K562 (cell line): ENCODE measurements around the gene CTXN1. TPM values are rescaled to one million over a fixed set of nuclear protein-coding genes. Genes with fewer than 3 reads are reported as not detected.

ENCODE experiments used
- CREBBP ChIP-seq: IDR thresholded peaks from one replicate; pipeline ENCODE4 v1.6.1; 2012; ENCODE audit warnings: low read depth, mild to moderate bottlenecking, control low read depth, inconsistent platforms, low read length
- EZH2 ChIP-seq: IDR thresholded peaks from 2 replicates; pipeline ENCODE4 v1.6.1; 2012; ENCODE audit warnings: low read depth, mild to moderate bottlenecking, inconsistent platforms, low read length, borderline replicate concordance
- NUFIP1 ChIP-seq: fragments of 450-650 bp; IDR thresholded peaks from 2 replicates; pipeline ENCODE4 v1.6.1; 2018; ENCODE audit not compliant: partially characterized antibody
- PHF8 ChIP-seq: fragments of 200-600 bp; sonication (generic); IDR thresholded peaks from 2 replicates; pipeline ENCODE4 v1.6.1; 2012; ENCODE audit warnings: mixed run types, mild to moderate bottlenecking, inconsistent platforms, low read length, moderate library complexity, borderline replicate concordance
- SRF ChIP-seq, 2 experiments: fragments of 250-450, 450-650 bp in 1 of 2; sonication (Bioruptor Pico) in 1 of 2; sonication (generic) in 1 of 2; formaldehyde crosslinking; IDR thresholded peaks; 2 replicates each; pipeline versions ENCODE4 v1.5.0 to v1.5.1; 2020 to 2022; ENCODE audit warnings: mild to moderate bottlenecking in 1 of 2, missing genetic modification reagents in 1 of 2
- TAF7 ChIP-seq: fragments of 450-650 bp; IDR thresholded peaks from 2 replicates; pipeline ENCODE4 v1.6.1; 2016; ENCODE audit warnings: missing genetic modification characterization, missing compliant biosample characterization
- TRIM28 ChIP-seq: fragments of 450-650 bp; IDR thresholded peaks from 2 replicates; pipeline ENCODE4 v1.6.1; 2017
- YBX1 ChIP-seq: fragments of 450-650 bp; IDR thresholded peaks from 2 replicates; pipeline ENCODE4 v1.7.1; 2016; ENCODE audit warnings: mild to moderate bottlenecking
- ZNF583 ChIP-seq: fragments of 250-450 bp; sonication (Bioruptor Pico); IDR thresholded peaks from 2 replicates; pipeline ENCODE4 v1.4.0; 2020
- polyA plus RNA-seq, 8 experiments: library from polyadenylated mRNA; depleted of rRNA in 4 of 8; stranded (reverse) in 5 of 8; unstranded in 3 of 8; fragments of >200 nt; fragmentation: Nextera tagmentation in 2 of 8; fragmentation: Illumina TruSeq in 1 of 8; extraction: Ambion mirVana in 2 of 8; extraction: Trizol in 1 of 8; gene quantifications; 2 replicates each; pipeline versions ENCODE4 v1.2.1 to v1.2.3, GENCODE V29; 2011 to 2014; ENCODE audit warnings: inconsistent platforms in 1 of 8, missing spikeins in 1 of 8
- total RNA-seq, 7 experiments: library from RNA; depleted of rRNA in 6 of 7; stranded (reverse); fragments of >200 nt in 6 of 7; fragmentation: Illumina TruSeq in 2 of 7; extraction: Trizol in 2 of 7; gene quantifications; 2 replicates each; pipeline versions ENCODE4 v1.2.1 to v1.2.3, GENCODE V29; 2011 to 2021; ENCODE audit warnings: low replicate concordance in 1 of 7
- TF ChIP-seq, protein P1 (sequence below): fragments of 250-450 bp; sonication (Bioruptor Pico); IDR thresholded peaks from 2 replicates; pipeline ENCODE4 v1.4.0; 2020; ENCODE audit warnings: borderline replicate concordance
- TF ChIP-seq, protein P2 (sequence below), 3 experiments: IDR thresholded peaks in 2 of 3; conservative IDR thresholded peaks in 1 of 3; 2 replicates each; pipeline ENCODE4 v1.5.1; 2011 to 2012; ENCODE audit warnings: low read length in 3 of 3, mild to moderate bottlenecking in 3 of 3, control low read depth in 2 of 3, improper control_type of control experiment in 1 of 3, inconsistent platforms in 1 of 3, low read depth in 1 of 3, mixed read lengths in 1 of 3, moderate library complexity in 1 of 3; ENCODE audit not compliant: insufficient read depth in 2 of 3
- TF ChIP-seq, protein P3 (sequence below): fragments of 450-650 bp; IDR thresholded peaks from 2 replicates; pipeline ENCODE4 v1.6.1; 2016; ENCODE audit warnings: mild to moderate bottlenecking, moderate library complexity

CTXN1 gene
- total and polyA plus RNA-seq, 9 of the 15 experiments (the other 6 are each of a cell fraction or from before 2014, with no cell fraction given), result 0.15 to 37.4 (median 1.8) TPM; not detected in 2

DNA sequence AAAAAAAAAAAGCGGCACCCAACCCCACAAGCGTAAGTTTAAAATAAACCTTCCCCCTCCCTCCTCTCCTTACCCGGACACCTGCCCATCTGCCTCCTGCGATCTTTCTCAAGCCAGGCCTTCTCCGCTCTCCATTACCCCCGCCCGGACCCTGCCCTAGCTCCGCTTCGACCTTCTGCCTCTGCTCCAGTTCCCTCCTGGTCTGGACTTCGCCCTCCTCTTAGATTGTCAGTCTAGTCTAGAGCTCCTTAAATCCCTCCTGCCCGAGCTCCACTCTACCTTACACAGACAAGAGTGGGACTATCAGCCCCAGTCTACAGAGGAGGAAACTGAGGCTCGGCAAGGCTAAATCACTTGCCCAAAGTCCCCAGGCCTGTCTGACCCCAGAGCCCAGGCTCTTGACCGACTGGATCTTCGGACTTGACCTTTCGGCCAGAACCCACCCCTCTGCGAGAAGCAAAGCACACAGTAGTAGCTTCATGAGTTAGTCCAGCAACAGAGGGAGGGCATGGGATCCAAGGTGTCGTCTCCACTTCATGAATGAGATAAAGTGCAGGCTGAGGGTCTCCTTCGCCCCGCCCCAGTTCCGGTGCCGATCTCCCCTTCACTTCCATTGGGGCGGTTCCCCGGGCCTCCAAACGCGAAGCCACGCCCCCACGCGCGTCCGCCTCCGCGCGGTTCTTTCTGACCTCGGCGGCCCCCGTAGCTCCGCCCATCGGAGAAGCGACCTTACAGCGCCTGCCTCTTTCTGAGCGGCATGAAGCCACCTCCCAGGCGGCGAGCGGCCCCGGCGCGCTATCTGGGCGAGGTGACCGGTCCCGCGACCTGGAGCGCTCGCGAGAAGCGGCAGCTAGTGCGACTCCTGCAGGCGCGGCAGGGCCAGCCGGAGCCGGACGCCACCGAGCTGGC lies 6.1 kb downstream of the CTXN1 start, which contains the start of gene SNAPC2 (continued):
- TF ChIP-seq, protein P1, sequence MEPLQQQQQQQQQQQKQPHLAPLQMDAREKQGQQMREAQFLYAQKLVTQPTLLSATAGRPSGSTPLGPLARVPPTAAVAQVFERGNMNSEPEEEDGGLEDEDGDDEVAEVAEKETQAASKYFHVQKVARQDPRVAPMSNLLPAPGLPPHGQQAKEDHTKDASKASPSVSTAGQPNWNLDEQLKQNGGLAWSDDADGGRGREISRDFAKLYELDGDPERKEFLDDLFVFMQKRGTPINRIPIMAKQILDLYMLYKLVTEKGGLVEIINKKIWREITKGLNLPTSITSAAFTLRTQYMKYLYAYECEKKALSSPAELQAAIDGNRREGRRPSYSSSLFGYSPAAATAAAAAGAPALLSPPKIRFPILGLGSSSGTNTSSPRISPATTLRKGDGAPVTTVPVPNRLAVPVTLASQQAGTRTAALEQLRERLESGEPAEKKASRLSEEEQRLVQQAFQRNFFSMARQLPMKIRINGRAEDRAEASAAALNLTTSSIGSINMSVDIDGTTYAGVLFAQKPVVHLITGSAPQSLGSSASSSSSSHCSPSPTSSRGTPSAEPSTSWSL (CRISPR knock-in tag), result no peak
- no peak for TF ChIP-seq TRIM28
- no peak for TF ChIP-seq ZNF583
- TF ChIP-seq, protein P2, sequence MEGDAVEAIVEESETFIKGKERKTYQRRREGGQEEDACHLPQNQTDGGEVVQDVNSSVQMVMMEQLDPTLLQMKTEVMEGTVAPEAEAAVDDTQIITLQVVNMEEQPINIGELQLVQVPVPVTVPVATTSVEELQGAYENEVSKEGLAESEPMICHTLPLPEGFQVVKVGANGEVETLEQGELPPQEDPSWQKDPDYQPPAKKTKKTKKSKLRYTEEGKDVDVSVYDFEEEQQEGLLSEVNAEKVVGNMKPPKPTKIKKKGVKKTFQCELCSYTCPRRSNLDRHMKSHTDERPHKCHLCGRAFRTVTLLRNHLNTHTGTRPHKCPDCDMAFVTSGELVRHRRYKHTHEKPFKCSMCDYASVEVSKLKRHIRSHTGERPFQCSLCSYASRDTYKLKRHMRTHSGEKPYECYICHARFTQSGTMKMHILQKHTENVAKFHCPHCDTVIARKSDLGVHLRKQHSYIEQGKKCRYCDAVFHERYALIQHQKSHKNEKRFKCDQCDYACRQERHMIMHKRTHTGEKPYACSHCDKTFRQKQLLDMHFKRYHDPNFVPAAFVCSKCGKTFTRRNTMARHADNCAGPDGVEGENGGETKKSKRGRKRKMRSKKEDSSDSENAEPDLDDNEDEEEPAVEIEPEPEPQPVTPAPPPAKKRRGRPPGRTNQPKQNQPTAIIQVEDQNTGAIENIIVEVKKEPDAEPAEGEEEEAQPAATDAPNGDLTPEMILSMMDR (IDR thresholded peaks at IDR 0.05 in 2 of 3, conservative IDR thresholded peaks at IDR 0.05 in 1 of 3; ENCODE audit: insufficient read depth in 2 of 3, low read depth in 1 of 3, low read length in 3 of 3), result peak in 2 of 3 experiments; percentile 5 to 21; a peak in 2 of 6 replicates
- peak in 1 of 2 experiments; percentile 48; a peak in 1 of 4 replicates for TF ChIP-seq SRF (CRISPR knock-in tag; IDR thresholded peaks at IDR 0.05)
- TF ChIP-seq EZH2, result no peak
- no peak for TF ChIP-seq NUFIP1
- no peak for TF ChIP-seq YBX1
- TF ChIP-seq PHF8, result peak; percentile 52; the same call in 1 of the 2 replicates
- TF ChIP-seq CREBBP, result no peak
- TF ChIP-seq TAF7 (tag), result no peak
- TF ChIP-seq, protein P3, sequence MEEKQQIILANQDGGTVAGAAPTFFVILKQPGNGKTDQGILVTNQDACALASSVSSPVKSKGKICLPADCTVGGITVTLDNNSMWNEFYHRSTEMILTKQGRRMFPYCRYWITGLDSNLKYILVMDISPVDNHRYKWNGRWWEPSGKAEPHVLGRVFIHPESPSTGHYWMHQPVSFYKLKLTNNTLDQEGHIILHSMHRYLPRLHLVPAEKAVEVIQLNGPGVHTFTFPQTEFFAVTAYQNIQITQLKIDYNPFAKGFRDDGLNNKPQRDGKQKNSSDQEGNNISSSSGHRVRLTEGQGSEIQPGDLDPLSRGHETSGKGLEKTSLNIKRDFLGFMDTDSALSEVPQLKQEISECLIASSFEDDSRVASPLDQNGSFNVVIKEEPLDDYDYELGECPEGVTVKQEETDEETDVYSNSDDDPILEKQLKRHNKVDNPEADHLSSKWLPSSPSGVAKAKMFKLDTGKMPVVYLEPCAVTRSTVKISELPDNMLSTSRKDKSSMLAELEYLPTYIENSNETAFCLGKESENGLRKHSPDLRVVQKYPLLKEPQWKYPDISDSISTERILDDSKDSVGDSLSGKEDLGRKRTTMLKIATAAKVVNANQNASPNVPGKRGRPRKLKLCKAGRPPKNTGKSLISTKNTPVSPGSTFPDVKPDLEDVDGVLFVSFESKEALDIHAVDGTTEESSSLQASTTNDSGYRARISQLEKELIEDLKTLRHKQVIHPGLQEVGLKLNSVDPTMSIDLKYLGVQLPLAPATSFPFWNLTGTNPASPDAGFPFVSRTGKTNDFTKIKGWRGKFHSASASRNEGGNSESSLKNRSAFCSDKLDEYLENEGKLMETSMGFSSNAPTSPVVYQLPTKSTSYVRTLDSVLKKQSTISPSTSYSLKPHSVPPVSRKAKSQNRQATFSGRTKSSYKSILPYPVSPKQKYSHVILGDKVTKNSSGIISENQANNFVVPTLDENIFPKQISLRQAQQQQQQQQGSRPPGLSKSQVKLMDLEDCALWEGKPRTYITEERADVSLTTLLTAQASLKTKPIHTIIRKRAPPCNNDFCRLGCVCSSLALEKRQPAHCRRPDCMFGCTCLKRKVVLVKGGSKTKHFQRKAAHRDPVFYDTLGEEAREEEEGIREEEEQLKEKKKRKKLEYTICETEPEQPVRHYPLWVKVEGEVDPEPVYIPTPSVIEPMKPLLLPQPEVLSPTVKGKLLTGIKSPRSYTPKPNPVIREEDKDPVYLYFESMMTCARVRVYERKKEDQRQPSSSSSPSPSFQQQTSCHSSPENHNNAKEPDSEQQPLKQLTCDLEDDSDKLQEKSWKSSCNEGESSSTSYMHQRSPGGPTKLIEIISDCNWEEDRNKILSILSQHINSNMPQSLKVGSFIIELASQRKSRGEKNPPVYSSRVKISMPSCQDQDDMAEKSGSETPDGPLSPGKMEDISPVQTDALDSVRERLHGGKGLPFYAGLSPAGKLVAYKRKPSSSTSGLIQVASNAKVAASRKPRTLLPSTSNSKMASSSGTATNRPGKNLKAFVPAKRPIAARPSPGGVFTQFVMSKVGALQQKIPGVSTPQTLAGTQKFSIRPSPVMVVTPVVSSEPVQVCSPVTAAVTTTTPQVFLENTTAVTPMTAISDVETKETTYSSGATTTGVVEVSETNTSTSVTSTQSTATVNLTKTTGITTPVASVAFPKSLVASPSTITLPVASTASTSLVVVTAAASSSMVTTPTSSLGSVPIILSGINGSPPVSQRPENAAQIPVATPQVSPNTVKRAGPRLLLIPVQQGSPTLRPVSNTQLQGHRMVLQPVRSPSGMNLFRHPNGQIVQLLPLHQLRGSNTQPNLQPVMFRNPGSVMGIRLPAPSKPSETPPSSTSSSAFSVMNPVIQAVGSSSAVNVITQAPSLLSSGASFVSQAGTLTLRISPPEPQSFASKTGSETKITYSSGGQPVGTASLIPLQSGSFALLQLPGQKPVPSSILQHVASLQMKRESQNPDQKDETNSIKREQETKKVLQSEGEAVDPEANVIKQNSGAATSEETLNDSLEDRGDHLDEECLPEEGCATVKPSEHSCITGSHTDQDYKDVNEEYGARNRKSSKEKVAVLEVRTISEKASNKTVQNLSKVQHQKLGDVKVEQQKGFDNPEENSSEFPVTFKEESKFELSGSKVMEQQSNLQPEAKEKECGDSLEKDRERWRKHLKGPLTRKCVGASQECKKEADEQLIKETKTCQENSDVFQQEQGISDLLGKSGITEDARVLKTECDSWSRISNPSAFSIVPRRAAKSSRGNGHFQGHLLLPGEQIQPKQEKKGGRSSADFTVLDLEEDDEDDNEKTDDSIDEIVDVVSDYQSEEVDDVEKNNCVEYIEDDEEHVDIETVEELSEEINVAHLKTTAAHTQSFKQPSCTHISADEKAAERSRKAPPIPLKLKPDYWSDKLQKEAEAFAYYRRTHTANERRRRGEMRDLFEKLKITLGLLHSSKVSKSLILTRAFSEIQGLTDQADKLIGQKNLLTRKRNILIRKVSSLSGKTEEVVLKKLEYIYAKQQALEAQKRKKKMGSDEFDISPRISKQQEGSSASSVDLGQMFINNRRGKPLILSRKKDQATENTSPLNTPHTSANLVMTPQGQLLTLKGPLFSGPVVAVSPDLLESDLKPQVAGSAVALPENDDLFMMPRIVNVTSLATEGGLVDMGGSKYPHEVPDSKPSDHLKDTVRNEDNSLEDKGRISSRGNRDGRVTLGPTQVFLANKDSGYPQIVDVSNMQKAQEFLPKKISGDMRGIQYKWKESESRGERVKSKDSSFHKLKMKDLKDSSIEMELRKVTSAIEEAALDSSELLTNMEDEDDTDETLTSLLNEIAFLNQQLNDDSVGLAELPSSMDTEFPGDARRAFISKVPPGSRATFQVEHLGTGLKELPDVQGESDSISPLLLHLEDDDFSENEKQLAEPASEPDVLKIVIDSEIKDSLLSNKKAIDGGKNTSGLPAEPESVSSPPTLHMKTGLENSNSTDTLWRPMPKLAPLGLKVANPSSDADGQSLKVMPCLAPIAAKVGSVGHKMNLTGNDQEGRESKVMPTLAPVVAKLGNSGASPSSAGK, result peak; percentile 29; the same call in 1 of the 2 replicates
